Eye (tissue), 1 donor: ENCODE results near the gene ARHGAP6.
"Not testable (repeated sequence)": the region's sequence is repeated elsewhere in the genome, so short reads cannot be mapped to it uniquely, and the experiment has no call there.

Experiments used
- DNase-seq: peaks from one replicate; pipeline ENCODE4 v3.0.0-alpha.2; 2015

The ARHGAP6 gene

GRCh38 chrX:11272863-11273262, 392.9 kb downstream of the ARHGAP6 start:
- DNase-seq = no peak

DNA sequence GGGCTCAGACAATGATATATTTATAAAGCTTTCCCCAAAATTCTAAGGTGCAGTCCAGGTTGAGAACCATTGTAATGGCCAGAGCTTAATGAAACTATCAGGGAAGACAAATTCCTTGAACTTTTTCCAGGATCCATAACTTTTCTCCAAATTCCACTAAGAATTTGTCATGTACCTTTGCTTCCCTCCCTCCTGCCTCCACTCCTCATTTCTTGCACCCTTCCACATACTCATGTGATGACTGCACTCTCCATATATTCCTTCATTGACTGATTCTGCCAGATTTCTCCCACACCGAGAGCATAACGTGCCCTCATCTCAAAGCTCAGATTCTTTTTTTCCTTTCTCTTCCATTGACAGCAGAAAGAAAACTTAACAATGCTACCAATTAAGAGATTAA, 393.4 kb downstream of the ARHGAP6 start:
- DNase-seq = peak; percentile 6

DNA sequence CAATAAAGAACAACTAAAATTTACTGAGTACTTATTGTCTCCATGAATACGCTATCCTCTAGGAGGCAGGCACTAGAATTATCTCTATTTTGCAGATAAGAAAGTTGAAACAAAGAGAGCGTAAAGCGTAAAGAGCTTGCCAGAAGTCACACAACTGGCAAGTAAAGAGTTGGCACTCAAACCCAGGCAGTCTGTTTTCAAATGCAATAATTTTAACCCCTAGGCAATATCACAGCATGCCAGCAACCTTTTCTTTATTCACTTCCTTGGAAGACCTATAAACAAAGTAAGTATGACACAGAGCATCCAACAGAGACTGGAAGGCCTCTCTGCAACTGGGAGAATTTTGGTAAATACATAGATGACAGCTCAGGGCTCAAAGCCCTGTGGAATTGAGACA, 395.7 kb downstream of the ARHGAP6 start:
- DNase-seq = no peak

DNA sequence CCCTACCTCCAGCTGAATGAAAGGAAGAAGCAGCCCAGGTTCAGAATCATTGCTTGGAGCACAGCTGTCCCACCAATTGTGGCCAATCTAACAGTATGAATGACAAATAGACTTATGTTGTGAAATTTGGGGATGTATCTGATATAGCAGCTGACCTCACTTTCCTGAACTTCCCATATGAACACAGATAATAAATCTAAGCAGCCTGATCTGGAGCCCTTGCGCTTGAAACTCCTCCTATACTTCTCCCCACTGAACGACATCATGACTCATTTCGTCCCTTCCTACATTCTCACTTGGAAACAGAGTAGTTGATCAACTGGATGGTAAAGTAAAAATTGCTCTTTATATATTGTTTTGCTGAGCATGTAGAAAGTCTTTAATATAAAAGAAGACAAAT, 396.7 kb downstream of the ARHGAP6 start:
- no peak for DNase-seq

DNA sequence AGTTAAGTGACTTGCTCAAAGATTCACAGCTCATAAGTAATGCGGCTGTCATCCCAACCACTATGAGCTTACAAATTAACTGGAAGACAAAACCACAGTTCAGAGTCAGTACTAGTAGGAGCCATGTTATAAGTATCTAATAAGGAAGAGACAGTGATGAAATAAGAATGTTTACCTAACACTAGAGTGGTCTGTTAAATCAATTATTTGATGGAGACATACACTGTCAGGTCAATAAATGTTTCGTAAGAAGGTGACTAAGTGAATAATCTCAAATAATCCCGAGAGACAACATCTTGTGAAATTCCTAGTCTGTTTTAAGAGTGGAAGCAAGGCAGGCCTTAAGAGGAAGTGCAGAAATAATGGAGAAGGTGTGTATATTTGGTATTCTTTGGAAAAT, 398.3 kb downstream of the ARHGAP6 start:
- no peak for DNase-seq

DNA sequence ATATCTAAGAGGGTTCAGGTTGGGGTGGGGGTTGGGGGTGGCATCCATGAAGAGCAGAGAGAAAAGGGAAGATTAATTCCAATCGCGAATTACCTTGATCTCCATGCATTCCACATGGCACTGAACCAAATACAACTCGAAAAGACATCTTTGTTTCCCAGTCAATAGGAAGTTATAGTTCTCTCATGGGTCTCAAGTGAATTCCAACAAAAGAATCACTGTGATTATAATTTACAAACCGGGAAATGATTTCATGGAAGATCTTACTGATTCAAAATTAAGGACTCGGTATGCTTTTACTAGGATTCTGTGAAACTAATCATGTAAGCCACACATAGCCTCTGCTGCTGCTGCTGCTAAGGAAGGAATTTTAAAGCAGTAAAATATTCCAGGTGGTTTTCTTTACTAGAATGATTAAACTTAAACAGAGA, 399.1 kb downstream of the ARHGAP6 start:
- DNase-seq = peak; percentile 15

DNA sequence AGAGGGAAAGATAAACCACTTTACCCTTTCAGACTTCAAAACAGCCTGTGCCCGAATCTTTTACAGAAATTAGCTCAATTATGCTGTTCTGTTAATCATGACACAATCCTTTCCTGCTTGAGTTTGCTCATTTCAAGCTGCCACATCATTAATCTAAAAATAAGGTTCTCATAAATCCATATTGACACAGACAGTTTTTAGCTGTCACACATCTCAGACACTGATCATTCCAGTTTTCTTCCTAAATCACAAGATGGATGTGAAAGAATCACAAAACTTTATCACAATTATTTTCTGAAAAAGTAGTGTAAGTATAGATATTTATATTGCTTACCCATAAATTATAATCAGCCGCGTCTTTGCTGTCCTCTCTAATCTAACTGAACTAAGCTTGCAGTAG, 400.4 kb downstream of the ARHGAP6 start:
- peak; percentile 6 for DNase-seq

- no peak for DNase-seq
Observed at GRCh38 chrX:11264925-11265324, 400.8 kb downstream of the ARHGAP6 start.

DNA sequence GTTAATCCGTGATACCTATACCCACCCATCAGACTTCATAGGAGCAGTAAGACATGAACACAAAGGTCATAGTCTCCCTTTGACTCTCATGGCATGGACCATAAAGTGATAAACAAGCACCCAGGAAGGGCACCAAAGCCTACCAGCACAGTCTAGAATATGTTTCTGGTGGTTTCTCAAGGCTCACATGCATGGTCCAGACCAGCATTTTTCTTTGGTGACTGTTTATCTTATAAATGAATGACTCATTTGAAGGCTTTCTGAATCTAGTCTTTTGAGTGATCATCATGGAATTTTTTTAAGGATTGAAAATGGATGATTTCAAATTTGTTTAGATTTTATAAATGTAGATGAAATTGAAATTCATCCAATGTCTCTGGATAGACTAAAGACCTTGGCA, 404.5 kb downstream of the ARHGAP6 start:
- no peak for DNase-seq

GRCh38 chrX:11259437-11259836, 406.3 kb downstream of the ARHGAP6 start:
- no peak for DNase-seq

DNA sequence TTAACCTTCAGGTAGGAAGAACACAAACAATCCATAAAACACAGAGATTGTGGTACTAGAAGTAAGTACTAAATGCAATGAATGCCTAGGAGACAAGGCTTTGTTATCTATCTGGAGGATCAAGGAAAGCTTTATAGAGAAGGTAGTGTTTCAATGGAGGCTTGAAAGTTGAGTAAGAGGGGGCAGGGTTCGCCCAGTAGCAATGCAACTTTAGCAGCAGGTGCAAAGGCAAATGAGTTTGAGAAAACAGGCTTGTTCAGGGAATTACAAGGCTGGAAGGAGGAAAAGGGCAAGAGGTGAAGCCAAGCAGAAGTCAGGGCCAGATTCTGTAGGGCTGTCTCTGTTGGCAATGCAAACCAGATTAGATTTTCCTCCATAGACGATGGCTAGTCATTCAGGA, 408.0 kb downstream of the ARHGAP6 start:
- DNase-seq = no peak

- DNase-seq = no peak
Observed at GRCh38 chrX:11257290-11257689, 408.4 kb downstream of the ARHGAP6 start.

GRCh38 chrX:11254417-11255109, 411.2 kb downstream of the ARHGAP6 start:
- DNase-seq = no peak

DNA sequence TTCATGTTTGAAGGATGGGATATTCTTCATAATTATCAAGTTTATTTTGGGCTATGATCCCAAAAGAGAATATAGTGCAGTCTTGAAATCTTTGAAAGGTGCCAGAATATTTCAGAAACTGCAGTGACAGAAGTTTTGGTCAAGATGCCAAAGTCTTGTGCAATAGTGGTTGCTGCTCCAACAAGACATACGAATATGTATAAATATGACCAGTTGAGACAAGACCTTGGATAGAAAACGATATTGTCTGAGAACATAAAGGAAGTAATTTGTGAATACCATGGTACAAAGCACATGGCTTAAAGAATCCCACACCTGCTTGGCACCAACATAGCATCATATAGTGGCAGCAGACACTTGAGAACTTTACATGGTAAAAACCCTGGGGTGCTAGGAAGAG, 421.1 kb downstream of the ARHGAP6 start:
- DNase-seq = no peak

GRCh38 chrX:11242704-11243103, 423.0 kb downstream of the ARHGAP6 start:
- DNase-seq = no peak

DNA sequence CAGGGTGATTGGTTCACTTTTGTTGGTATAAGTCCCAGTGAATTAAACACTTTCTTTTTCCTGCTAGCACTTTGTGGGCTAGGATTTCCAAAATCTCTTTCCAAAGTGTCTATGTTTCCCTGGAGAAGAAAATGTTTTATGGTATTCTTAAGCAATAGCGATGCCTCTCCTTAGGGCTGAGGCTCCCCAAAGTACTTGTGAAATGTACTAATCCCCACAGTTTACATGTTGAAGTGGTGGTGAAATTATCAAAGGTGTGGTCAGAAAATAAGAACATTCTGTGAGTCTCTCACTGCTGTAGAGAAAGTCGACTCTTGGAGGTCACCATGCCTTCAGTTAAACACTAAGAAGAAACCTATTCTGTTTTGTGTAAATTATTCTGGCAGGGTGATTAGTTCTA, 424.0 kb downstream of the ARHGAP6 start:
- DNase-seq = no peak

DNA sequence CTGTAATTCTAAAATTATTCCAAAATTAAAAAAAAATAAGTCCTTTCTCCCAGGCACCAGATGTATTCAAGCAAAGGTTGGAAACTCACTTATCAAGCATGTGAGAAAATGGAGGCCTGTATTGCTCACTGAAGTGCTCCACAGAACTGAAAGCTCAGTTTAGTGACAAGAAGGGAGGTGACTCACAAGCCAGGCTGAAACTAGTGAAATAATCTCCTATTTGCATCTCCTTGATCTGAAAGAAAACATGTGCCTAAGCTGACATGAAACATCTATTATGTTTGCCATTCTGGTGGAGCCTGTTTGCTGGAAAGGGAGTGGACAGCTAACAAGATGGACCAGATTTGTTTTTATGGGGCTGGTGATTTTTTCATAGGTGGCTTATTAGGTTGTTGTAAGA, 426.5 kb downstream of the ARHGAP6 start:
- DNase-seq = peak; percentile 3

- DNase-seq = not testable (repeated sequence)
Observed at GRCh38 chrX:11235377-11235776, 430.3 kb downstream of the ARHGAP6 start.

- DNase-seq = no peak
Observed at GRCh38 chrX:11215191-11215921, 450.4 kb downstream of the ARHGAP6 start.

DNA sequence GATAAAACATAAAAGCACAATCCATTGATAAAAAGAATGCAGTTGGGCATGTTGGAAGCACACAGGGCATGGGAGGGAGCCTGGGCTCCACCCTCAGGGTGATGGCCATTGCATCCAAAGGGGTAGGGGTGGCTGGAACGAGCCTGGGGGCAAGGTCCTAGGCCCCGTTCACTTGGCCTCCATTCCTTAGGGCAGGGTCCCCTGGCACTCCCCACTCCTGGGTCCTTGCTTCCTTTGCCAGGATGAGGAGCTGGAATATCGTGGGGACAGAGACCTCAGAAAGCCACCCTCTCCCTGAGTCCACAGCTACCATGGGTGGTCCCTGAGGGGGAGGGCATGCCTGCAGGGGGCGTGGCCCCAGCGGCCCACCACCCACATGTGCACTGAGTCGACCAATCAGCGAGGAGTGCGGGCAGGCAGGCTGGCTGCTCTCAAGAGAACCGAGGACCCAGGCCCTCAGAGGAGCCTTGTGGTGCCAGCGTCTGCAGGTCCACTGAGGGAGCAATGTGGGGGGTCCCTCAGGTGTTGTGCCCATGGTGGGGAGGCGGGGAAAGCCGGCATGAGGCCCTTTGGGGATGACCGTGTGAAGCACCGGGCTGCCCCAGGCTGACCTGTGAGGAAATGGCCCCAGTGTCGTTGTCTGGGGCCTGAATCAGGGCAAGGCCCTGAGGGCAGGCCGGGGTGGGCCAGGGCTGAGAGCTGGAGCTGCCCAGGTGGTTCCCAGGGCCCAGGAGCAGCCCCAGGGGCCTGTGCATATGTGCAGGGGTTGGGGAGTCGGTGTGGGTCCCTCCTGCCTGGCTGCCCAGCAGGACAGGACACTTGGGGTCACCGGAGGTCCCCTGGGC, 451.2 kb downstream of the ARHGAP6 start:
- DNase-seq = no peak

- no peak for DNase-seq
Observed at GRCh38 chrX:11212741-11213140, 453.0 kb downstream of the ARHGAP6 start.

- DNase-seq = no peak
Observed at GRCh38 chrX:11210415-11210801, 455.3 kb downstream of the ARHGAP6 start.

DNA sequence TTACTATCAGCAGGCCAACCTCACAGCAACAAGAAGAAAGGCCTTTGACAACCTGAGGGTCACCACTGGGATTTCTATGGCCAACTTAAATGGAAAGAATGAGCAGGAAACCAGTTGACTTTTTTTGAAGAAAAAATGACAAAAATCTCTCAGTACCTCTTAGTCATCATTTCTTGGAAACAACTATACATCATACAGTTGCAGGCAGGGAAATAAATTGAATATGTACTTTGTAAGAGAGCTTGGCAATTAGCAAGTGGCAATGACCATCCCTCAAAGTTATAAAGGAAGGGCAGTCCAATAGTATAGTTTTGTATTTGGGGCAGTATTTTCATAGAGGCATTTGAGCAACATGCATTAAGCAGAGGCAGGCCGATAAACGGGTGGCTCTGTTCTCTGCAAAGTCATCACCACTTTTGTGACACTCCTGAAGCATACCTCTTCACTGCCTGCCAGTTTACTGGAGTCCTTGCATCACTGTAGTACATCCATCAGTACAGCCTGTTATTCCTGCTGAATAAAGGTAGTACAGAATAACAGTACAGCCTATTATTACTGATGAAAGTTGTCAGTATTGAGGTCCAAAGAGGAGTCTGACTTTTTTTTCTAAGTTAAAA, 455.8 kb downstream of the ARHGAP6 start:
- DNase-seq = no peak
